ENCODE measurements around the gene RAB11FIP2. TPM values are rescaled to one million over a fixed set of nuclear protein-coding genes. Genes with fewer than 3 reads are reported as not detected.

RAB11FIP2 gene
- total and polyA plus RNA-seq, 2 donors (not counting 1 experiment from before 2014, with no cell fraction given), result 13.6 to 17.5 TPM

DNA sequence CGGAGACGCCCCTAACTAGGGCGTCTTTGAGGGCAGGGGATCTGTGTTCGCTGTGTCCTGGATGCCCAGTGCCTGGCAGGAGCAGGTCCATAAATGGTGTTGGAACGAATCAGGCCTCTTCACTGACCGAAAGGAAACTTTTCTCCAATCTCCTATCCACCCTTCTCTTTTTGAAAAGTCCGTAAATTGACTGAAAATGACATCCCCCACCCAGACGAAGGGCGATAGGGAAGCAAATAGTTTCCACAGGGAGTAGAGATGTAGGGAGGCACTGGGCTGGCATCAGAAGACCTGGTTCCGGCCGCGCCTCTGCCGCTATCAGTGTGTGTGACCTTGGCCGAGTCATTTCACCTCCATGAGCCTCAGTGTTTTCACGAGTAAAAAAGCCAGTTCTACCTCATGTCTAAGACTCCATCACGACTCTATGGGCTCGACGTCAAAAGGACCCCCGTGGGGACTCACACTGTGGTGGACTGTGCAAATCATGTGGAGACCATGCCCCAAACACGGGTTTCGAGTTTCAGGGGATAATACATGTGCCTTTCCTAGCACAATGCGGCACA, 497 bp upstream of the RAB11FIP2 start:
- H3K9me3 ChIP-seq (ENCODE audit: control insufficient read depth, insufficient read depth, low read depth, low read length), result no peaks in the 10 kb centered on the region
- peak overlapping the region; percentile 77 for H3K27ac ChIP-seq (ENCODE audit: insufficient read depth, low read length)
- H2AFZ ChIP-seq (ENCODE audit: low read length), result peak overlapping the region; percentile 97
- H3K27me3 ChIP-seq (ENCODE audit: control insufficient read depth, insufficient read depth, low read length), result no peaks in the 10 kb centered on the region
- no peaks in the 10 kb centered on the region for H3K4me1 ChIP-seq (ENCODE audit: control insufficient read depth, extremely low read depth, insufficient read depth, low read length)
- peak overlapping the region; percentile 70 for H3K9ac ChIP-seq (ENCODE audit: insufficient read depth, low read length)
- TF ChIP-seq, protein P1, sequence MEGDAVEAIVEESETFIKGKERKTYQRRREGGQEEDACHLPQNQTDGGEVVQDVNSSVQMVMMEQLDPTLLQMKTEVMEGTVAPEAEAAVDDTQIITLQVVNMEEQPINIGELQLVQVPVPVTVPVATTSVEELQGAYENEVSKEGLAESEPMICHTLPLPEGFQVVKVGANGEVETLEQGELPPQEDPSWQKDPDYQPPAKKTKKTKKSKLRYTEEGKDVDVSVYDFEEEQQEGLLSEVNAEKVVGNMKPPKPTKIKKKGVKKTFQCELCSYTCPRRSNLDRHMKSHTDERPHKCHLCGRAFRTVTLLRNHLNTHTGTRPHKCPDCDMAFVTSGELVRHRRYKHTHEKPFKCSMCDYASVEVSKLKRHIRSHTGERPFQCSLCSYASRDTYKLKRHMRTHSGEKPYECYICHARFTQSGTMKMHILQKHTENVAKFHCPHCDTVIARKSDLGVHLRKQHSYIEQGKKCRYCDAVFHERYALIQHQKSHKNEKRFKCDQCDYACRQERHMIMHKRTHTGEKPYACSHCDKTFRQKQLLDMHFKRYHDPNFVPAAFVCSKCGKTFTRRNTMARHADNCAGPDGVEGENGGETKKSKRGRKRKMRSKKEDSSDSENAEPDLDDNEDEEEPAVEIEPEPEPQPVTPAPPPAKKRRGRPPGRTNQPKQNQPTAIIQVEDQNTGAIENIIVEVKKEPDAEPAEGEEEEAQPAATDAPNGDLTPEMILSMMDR (conservative IDR thresholded peaks at IDR 0.05 in 1 of 2, IDR thresholded peaks at IDR 0.05 in 1 of 2; ENCODE audit: low read depth in 1 of 2, low read length in 2 of 2), result no peak
- no peak for TF ChIP-seq EZH2 (IDR thresholded peaks at IDR 0.05; ENCODE audit: low read length, missing control alignments)
- peak overlapping the region; percentile 75 to 80 (median 76) for H3K4me3 ChIP-seq (replicated peaks in 1 of 4; ENCODE audit: control extremely low read depth in 1 of 4, insufficient read depth in 1 of 4, low read depth in 3 of 4, low read length in 4 of 4)
- H3K36me3 ChIP-seq (ENCODE audit: control insufficient read depth, insufficient read depth, low read length), result no peaks in the 10 kb centered on the region
- H4K20me1 ChIP-seq (ENCODE audit: control insufficient read depth, extremely low read depth, insufficient read depth, low read length), result no peaks in the 10 kb centered on the region
- H3K79me2 ChIP-seq (ENCODE audit: control insufficient read depth, insufficient read depth, low read length), result peaks cover 22% of the 10 kb centered on the region
- DNase-seq (ENCODE audit: low read depth in 2 of 2), result no peak
- peak overlapping the region; percentile 73 for H3K4me2 ChIP-seq (ENCODE audit: extremely low read depth, insufficient read depth, low read length)

DNA sequence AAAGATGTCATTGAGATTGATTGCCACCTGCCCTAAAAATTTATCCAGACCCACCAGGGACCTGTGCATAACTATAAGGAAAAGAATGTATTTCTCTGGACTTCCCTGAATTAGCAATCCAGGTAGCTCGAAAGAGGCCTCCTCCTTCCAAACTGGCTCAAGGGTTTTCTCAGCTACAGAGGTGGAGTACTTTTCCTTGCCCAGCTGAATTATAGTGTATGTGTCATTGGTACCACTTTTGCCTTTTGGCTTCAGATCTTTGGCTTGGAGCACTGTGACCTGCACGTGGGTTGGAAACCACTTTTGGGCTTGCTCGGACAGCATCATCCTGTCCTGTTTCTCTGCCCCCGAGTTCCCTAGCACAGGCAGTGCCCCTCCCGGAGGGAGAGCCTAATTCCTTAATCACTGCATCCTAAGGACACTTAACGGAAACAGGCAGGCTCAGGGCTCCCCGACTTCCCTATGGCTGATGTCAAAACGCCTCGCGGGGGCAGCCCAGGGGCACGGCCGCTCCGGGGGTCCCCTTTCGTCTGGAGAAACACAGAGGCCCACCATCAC, 825 bp downstream of the RAB11FIP2 start:
- peak; percentile 41 to 45 for DNase-seq (ENCODE audit: low read depth in 2 of 2)
- Histone ChIP-seq H3K9ac (ENCODE audit: insufficient read depth, low read length) (peak overlapping the region; percentile 70), H3K4me1 (ENCODE audit: control insufficient read depth, extremely low read depth, insufficient read depth, low read length) (no peaks in the 10 kb centered on the region), H3K36me3 (ENCODE audit: control insufficient read depth, insufficient read depth, low read length) (no peaks in the 10 kb centered on the region), H3K4me2 (ENCODE audit: extremely low read depth, insufficient read depth, low read length) (peak overlapping the region; percentile 90), H3K27me3 (ENCODE audit: control insufficient read depth, insufficient read depth, low read length) (no peaks in the 10 kb centered on the region), H2AFZ (ENCODE audit: low read length) (peak overlapping the region; percentile 90), H3K79me2 (ENCODE audit: control insufficient read depth, insufficient read depth, low read length) (peaks cover 22% of the 10 kb centered on the region), H3K9me3 (ENCODE audit: control insufficient read depth, insufficient read depth, low read depth, low read length) (no peaks in the 10 kb centered on the region), H3K4me3 (replicated peaks in 1 of 4; ENCODE audit: control extremely low read depth in 1 of 4, insufficient read depth in 1 of 4, low read depth in 3 of 4, low read length in 4 of 4) (peak overlapping the region; percentile 77 to 93 (median 82)), H3K27ac (ENCODE audit: insufficient read depth, low read length) (peak overlapping the region; percentile 77), H4K20me1 (ENCODE audit: control insufficient read depth, extremely low read depth, insufficient read depth, low read length) (no peaks in the 10 kb centered on the region)
- TF ChIP-seq EZH2 (IDR thresholded peaks at IDR 0.05; ENCODE audit: low read length, missing control alignments), result no peak
- TF ChIP-seq, protein P1 (conservative IDR thresholded peaks at IDR 0.05 in 1 of 2, IDR thresholded peaks at IDR 0.05 in 1 of 2; ENCODE audit: low read depth in 1 of 2, low read length in 2 of 2), result no peak

DNA sequence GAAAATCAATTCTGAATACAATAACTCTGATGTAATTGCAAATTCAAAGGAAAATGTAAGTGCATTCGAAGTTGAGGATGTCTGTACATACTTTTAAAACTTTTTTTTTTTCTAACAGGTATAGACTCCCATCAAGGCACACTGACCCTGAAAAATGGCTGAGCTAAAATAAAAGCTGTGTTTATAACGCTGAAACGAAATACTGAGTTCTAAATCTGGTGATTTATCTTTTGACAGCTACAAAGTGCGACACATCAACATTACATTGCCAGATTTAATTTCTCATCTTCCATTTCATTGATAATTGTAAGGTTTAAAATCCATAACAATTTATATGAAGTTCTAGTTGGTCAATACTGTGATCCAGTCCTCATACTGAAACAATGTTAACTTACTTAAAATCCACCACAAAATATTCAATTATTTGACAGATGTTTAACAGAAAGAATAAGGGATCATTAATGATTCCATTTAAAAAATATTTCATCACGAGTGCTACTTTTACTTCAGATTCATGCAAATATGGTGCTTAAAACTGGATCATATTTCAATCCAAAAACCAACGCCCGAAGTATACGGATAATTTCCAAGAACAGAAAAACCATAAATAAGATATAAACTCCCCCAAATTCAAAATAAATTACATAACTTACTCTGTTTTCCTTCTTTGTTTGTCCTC, 1.4 kb downstream of the RAB11FIP2 start:
- no peak overlapping the region for H3K9ac ChIP-seq (ENCODE audit: insufficient read depth, low read length)
- no peaks in the 10 kb centered on the region for H3K4me1 ChIP-seq (ENCODE audit: control insufficient read depth, extremely low read depth, insufficient read depth, low read length)
- DNase-seq (ENCODE audit: low read depth in 2 of 2), result peak in 1 of 2 donors; percentile 27
- TF ChIP-seq EZH2 (IDR thresholded peaks at IDR 0.05; ENCODE audit: low read length, missing control alignments), result no peak
- TF ChIP-seq, protein P1 (conservative IDR thresholded peaks at IDR 0.05 in 1 of 2, IDR thresholded peaks at IDR 0.05 in 1 of 2; ENCODE audit: low read depth in 1 of 2, low read length in 2 of 2), result no peak
- no peaks in the 10 kb centered on the region for H4K20me1 ChIP-seq (ENCODE audit: control insufficient read depth, extremely low read depth, insufficient read depth, low read length)
- peaks cover 22% of the 10 kb centered on the region for H3K79me2 ChIP-seq (ENCODE audit: control insufficient read depth, insufficient read depth, low read length)
- H3K36me3 ChIP-seq (ENCODE audit: control insufficient read depth, insufficient read depth, low read length), result no peaks in the 10 kb centered on the region
- H3K27ac ChIP-seq (ENCODE audit: insufficient read depth, low read length), result peak overlapping the region; percentile 77
- H2AFZ ChIP-seq (ENCODE audit: low read length), result no peak overlapping the region
- H3K4me2 ChIP-seq (ENCODE audit: extremely low read depth, insufficient read depth, low read length), result peak overlapping the region; percentile 90
- peak overlapping the region; percentile 77 to 93 (median 82) for H3K4me3 ChIP-seq (replicated peaks in 1 of 4; ENCODE audit: control extremely low read depth in 1 of 4, insufficient read depth in 1 of 4, low read depth in 3 of 4, low read length in 4 of 4)
- no peaks in the 10 kb centered on the region for H3K27me3 ChIP-seq (ENCODE audit: control insufficient read depth, insufficient read depth, low read length)
- H3K9me3 ChIP-seq (ENCODE audit: control insufficient read depth, insufficient read depth, low read depth, low read length), result no peaks in the 10 kb centered on the region

Measured in fibroblast of lung (primary cell).